HTR-8/SVneo (cell line): ENCODE results near the gene ANKRD31.

ENCODE experiments used
- DNase-seq: peaks from one replicate; pipeline ENCODE4 v3.0.0; 2011; ENCODE audit warnings: low spot score, mixed read lengths; ENCODE audit not compliant: insufficient read length
- FAIRE-seq: peaks from 2 replicates; lab custom pipeline; 2011; peaks lifted over from hg19 to GRCh38; lab: Jason Lieb, UNC

The ANKRD31 gene

GRCh38 chr5:75047356-75047755, 189.3 kb downstream of the ANKRD31 start:
- FAIRE-seq (no peak), DNase-seq (no peak)

- no peak for FAIRE-seq
- DNase-seq: no peak
Observed at GRCh38 chr5:75046366-75047142, 190.1 kb downstream of the ANKRD31 start.

- DNase-seq (no peak), FAIRE-seq (no peak)
Observed at GRCh38 chr5:75045071-75045470, 191.6 kb downstream of the ANKRD31 start.

- no peak for DNase-seq
- FAIRE-seq: no peak
Observed at GRCh38 chr5:75044406-75044805, 192.3 kb downstream of the ANKRD31 start.

- DNase-seq: no peak
- FAIRE-seq: no peak
Observed at GRCh38 chr5:75043633-75044264, 192.9 kb downstream of the ANKRD31 start.

- DNase-seq: no peak
- no peak for FAIRE-seq
Observed at GRCh38 chr5:75042522-75042921, 194.2 kb downstream of the ANKRD31 start.

GRCh38 chr5:75040973-75041372, 195.7 kb downstream of the ANKRD31 start:
- DNase-seq: no peak

GRCh38 chr5:75037106-75037505, 199.6 kb downstream of the ANKRD31 start:
- DNase-seq: peak; percentile 50

More at GRCh38 chr5:75040973-75041372, 195.7 kb downstream of the ANKRD31 start:
- peak; percentile 40 for FAIRE-seq

GRCh38 chr5:75034137-75034739, 202.4 kb downstream of the ANKRD31 start:
- DNase-seq: no peak
- no peak for FAIRE-seq

More at GRCh38 chr5:75037106-75037505, 199.6 kb downstream of the ANKRD31 start:
- FAIRE-seq: peak; percentile 48

GRCh38 chr5:75031366-75031765, 205.3 kb downstream of the ANKRD31 start:
- FAIRE-seq (no peak), DNase-seq (no peak)

- FAIRE-seq: no peak
- DNase-seq: no peak
Observed at GRCh38 chr5:75028090-75028489, 208.6 kb downstream of the ANKRD31 start.

GRCh38 chr5:75023368-75024159, 213.1 kb downstream of the ANKRD31 start:
- FAIRE-seq (no peak), DNase-seq (no peak)

- no peak for DNase-seq
- FAIRE-seq: no peak
Observed at GRCh38 chr5:75021800-75022199, 214.9 kb downstream of the ANKRD31 start.

- FAIRE-seq: no peak
- no peak for DNase-seq
Observed at GRCh38 chr5:75021219-75021618, 215.5 kb downstream of the ANKRD31 start.

- FAIRE-seq (no peak), DNase-seq (no peak)
Observed at GRCh38 chr5:75020016-75020656, 216.5 kb downstream of the ANKRD31 start.

- DNase-seq: no peak
- FAIRE-seq: no peak
Observed at GRCh38 chr5:75018805-75019587, 217.7 kb downstream of the ANKRD31 start.
